ENCODE data around the gene NUP188. TPM values are rescaled to one million over a fixed set of nuclear protein-coding genes. Genes with fewer than 3 reads are reported as not detected.
A peak's percentile ranks its signal among the peaks of the same experiment; 100 is the strongest.

NUP188 gene
- total and polyA plus RNA-seq, 2 of the 13 experiments (the other 11 are each of a cell fraction or from before 2014, with no cell fraction given) = 28.0 to 38.5 TPM

GRCh38 chr9:128917151-128917849, 30.2 kb upstream of the NUP188 start (continued):
- TF ChIP-seq FOXM1 (CRISPR knock-in tag; IDR thresholded peaks at IDR 0.05) (no peak), ZNF253 (CRISPR knock-in tag; IDR thresholded peaks at IDR 0.05; ENCODE audit: borderline replicate concordance) (peak; percentile 75; the same call in 1 of the 2 replicates), REPIN1 (CRISPR knock-in tag; IDR thresholded peaks at IDR 0.05; ENCODE audit: borderline replicate concordance, low read depth) (0 out of 2 replicates have a peak, but pooled peaks have one; percentile 38), POLR2AphosphoS5 (IDR thresholded peaks at IDR 0.05; ENCODE audit: low read depth, low read length) (no peak), KDM2A (CRISPR knock-in tag; IDR thresholded peaks at IDR 0.05; ENCODE audit: borderline replicate concordance, low read depth) (0 out of 2 replicates have a peak, but pooled peaks have one; percentile 35), MBNL3 (CRISPR knock-in tag; conservative IDR thresholded peaks at IDR 0.05) (no peak), ZNF737 (CRISPR knock-in tag; IDR thresholded peaks at IDR 0.05; ENCODE audit: borderline replicate concordance) (peak; percentile 47; the same call in 1 of the 2 replicates), PHF21A (CRISPR knock-in tag; IDR thresholded peaks at IDR 0.05) (peak; percentile 88), DNMT1 (CRISPR knock-in tag; IDR thresholded peaks at IDR 0.05) (no peak), ZNF615 (CRISPR knock-in tag; IDR thresholded peaks at IDR 0.05; ENCODE audit: borderline replicate concordance) (no peak), ZSCAN12 (CRISPR knock-in tag; IDR thresholded peaks at IDR 0.05) (no peak), BORCS8-MEF2B (CRISPR knock-in tag; IDR thresholded peaks at IDR 0.05) (no peak), ZNF232 (CRISPR knock-in tag; IDR thresholded peaks at IDR 0.05; ENCODE audit: borderline replicate concordance) (0 out of 2 replicates have a peak, but pooled peaks have one; percentile 69), SAP130 (CRISPR knock-in tag; IDR thresholded peaks at IDR 0.05; ENCODE audit: low read depth) (peak; percentile 70), ZNF296 (CRISPR knock-in tag; conservative IDR thresholded peaks at IDR 0.05) (no peak), BCL6 (CRISPR knock-in tag; IDR thresholded peaks at IDR 0.05) (no peak; the same call in 1 of the 2 replicates), SMAD9 (CRISPR knock-in tag; IDR thresholded peaks at IDR 0.05) (no peak), HNRNPK (IDR thresholded peaks at IDR 0.05; ENCODE audit: low read depth, low read length, poor library complexity, severe bottlenecking) (no peak), AKNA (CRISPR knock-in tag; IDR thresholded peaks at IDR 0.05; ENCODE audit: borderline replicate concordance) (no peak), CCAR2 (optimal IDR thresholded peaks at IDR 0.05; ENCODE audit: low read depth, low read length) (no peak), ZNF629 (CRISPR knock-in tag; conservative IDR thresholded peaks at IDR 0.05) (no peak), ZNF138 (CRISPR knock-in tag; IDR thresholded peaks at IDR 0.05; ENCODE audit: low read depth) (no peak)
- TF ChIP-seq, protein P1, sequence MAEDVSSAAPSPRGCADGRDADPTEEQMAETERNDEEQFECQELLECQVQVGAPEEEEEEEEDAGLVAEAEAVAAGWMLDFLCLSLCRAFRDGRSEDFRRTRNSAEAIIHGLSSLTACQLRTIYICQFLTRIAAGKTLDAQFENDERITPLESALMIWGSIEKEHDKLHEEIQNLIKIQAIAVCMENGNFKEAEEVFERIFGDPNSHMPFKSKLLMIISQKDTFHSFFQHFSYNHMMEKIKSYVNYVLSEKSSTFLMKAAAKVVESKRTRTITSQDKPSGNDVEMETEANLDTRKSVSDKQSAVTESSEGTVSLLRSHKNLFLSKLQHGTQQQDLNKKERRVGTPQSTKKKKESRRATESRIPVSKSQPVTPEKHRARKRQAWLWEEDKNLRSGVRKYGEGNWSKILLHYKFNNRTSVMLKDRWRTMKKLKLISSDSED (CRISPR knock-in tag; IDR thresholded peaks at IDR 0.05) = no peak
- TF ChIP-seq, protein P2, sequence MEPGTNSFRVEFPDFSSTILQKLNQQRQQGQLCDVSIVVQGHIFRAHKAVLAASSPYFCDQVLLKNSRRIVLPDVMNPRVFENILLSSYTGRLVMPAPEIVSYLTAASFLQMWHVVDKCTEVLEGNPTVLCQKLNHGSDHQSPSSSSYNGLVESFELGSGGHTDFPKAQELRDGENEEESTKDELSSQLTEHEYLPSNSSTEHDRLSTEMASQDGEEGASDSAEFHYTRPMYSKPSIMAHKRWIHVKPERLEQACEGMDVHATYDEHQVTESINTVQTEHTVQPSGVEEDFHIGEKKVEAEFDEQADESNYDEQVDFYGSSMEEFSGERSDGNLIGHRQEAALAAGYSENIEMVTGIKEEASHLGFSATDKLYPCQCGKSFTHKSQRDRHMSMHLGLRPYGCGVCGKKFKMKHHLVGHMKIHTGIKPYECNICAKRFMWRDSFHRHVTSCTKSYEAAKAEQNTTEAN (CRISPR knock-in tag; conservative IDR thresholded peaks at IDR 0.05) = no peak; the same call in 1 of the 2 replicates

Data from HepG2 (cell line).